ENCODE measurements around the gene C11orf68. TPM values are rescaled to one million over a fixed set of nuclear protein-coding genes. Genes with fewer than 3 reads are reported as not detected.

C11orf68 gene
- total RNA-seq, 1 experiment from 2014 or later: 15.7 TPM

DNA sequence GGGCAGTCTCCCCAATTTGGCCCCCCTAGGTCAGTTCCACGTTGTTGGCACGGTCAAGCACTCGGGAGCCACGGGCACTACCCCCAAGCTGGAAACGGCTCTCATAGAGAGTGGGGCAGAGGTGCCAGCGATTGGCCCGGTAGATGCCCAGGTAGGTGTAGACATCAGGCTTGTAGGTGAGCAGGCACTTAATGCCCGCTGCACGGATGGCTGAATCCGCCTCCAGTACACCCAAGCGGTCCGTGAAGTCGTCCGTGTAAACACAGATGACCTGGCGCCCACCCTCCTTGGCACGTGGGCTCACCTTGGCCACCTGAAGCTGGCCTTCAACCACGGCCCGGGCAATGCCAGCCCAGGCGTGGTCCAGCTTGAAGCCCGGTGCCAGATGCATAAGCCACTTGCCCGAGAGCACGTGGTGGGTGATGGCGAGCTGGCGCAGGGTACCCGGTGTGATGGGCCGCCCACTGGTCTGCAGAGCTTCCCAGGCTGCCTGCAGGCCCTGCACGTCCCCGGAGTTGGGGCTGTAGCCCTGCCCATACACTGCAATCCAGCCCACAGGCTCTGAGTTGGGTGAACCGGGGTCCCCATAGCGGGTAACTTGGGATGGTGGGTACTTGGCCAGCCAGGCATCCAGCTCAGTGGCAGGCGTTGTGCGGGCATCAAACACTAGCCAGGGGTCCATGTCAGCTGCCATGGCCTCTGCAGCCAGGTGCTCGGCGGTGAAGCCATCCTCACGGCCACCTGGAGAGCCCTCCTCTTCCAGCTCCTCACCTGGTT lies 1.2 kb downstream of the C11orf68 start:
- Mint-ChIP-seq H3K27ac (no peak overlapping the region), H3K4me1 (peaks cover 21 to 28% of the 10 kb centered on the region in 2 experiments), H3K36me3 (ENCODE audit: insufficient read depth in 1 of 3, low read depth in 3 of 3) (peaks cover 1 to 17% (median 14%) of the 10 kb centered on the region in 3 experiments; a peak in 6 of 7 replicates), H3K27me3 (ENCODE audit: low read depth) (peaks cover 4% of the 10 kb centered on the region), H3K4me3 (peak overlapping the region; percentile 83 to 89), H3K9me3 (no peaks in the 10 kb centered on the region; a peak in 1 of 5 replicates)
- Histone ChIP-seq H3K27me3 (ENCODE audit: insufficient read depth, low read length) (no peaks in the 10 kb centered on the region), H3K79me1 (ENCODE audit: insufficient read depth, low read depth, low read length, poor library complexity, severe bottlenecking) (no peaks in the 10 kb centered on the region), H2BK12ac (ENCODE audit: insufficient read length, low read depth, low read length) (no peak overlapping the region), H3K18ac (ENCODE audit: insufficient read length, low read depth, low read length) (no peak overlapping the region), H3K9me3 (ENCODE audit: control insufficient read depth, low read depth, low read length) (no peaks in the 10 kb centered on the region), H3K4me2 (ENCODE audit: insufficient read depth, insufficient read length, low read length) (peak overlapping the region; percentile 60), H3K23me2 (ENCODE audit: insufficient read length, low read depth, low read length, poor library complexity, severe bottlenecking) (peaks cover 11% of the 10 kb centered on the region), H4K91ac (ENCODE audit: insufficient read length, low read depth, low read length) (no peak overlapping the region), H3K79me2 (ENCODE audit: insufficient read depth, low read length) (no peaks in the 10 kb centered on the region), H3K27ac (ENCODE audit: insufficient read length, low read depth, low read length) (no peak overlapping the region), H3K23ac (ENCODE audit: insufficient read length, low read depth, low read length) (no peak overlapping the region), H4K5ac (ENCODE audit: insufficient read length, low read depth, low read length) (no peak overlapping the region), H2AK5ac (ENCODE audit: insufficient read length, low read length) (no peak overlapping the region), H3K14ac (ENCODE audit: insufficient read depth, low read length) (no peak overlapping the region), H3K4ac (ENCODE audit: low read depth, low read length) (no peak overlapping the region), H2BK15ac (ENCODE audit: low read depth, low read length) (no peak overlapping the region), H2BK5ac (ENCODE audit: insufficient read length, low read length) (no peak overlapping the region), H2AFZ (ENCODE audit: low read length) (no peak overlapping the region), H3K56ac (ENCODE audit: insufficient read length, low read depth, low read length) (no peak overlapping the region), H4K8ac (replicated peaks; ENCODE audit: insufficient read length, low read depth, low read length) (no peak overlapping the region), H4K20me1 (ENCODE audit: control insufficient read depth, insufficient read depth, insufficient read length) (no peaks in the 10 kb centered on the region), H3K9ac (ENCODE audit: extremely low read depth, insufficient read length, low read length) (peak overlapping the region; percentile 81), H2BK20ac (ENCODE audit: low read depth, low read length, poor library complexity, severe bottlenecking) (no peak overlapping the region), H3K4me1 (ENCODE audit: insufficient read depth, low read length) (no peaks in the 10 kb centered on the region; the same call in 1 of the 2 replicates), H2BK120ac (ENCODE audit: low read depth, low read length, poor library complexity, severe bottlenecking) (no peak overlapping the region), H3T11ph (ENCODE audit: low read length) (no peak overlapping the region)
- no peak for DNase-seq
- TF ChIP-seq, protein P1, sequence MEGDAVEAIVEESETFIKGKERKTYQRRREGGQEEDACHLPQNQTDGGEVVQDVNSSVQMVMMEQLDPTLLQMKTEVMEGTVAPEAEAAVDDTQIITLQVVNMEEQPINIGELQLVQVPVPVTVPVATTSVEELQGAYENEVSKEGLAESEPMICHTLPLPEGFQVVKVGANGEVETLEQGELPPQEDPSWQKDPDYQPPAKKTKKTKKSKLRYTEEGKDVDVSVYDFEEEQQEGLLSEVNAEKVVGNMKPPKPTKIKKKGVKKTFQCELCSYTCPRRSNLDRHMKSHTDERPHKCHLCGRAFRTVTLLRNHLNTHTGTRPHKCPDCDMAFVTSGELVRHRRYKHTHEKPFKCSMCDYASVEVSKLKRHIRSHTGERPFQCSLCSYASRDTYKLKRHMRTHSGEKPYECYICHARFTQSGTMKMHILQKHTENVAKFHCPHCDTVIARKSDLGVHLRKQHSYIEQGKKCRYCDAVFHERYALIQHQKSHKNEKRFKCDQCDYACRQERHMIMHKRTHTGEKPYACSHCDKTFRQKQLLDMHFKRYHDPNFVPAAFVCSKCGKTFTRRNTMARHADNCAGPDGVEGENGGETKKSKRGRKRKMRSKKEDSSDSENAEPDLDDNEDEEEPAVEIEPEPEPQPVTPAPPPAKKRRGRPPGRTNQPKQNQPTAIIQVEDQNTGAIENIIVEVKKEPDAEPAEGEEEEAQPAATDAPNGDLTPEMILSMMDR (conservative IDR thresholded peaks at IDR 0.05): no peak
- no CpG with 5 or more reads among the region's 35 CpGs for WGBS (ENCODE audit: extremely low coverage, insufficient read length, low lambda C conversion rate)
